GM19099 (cell line): Measurements from ENCODE around the gene ZNF687.

Experiments used
- POLR2A ChIP-seq: IDR thresholded peaks from 3 replicates; pipeline ENCODE4 v1.6.1; 2011; ENCODE audit warnings: low read depth; ENCODE audit not compliant: insufficient read length; ENCODE audit errors: extremely low read depth

ZNF687 gene

DNA sequence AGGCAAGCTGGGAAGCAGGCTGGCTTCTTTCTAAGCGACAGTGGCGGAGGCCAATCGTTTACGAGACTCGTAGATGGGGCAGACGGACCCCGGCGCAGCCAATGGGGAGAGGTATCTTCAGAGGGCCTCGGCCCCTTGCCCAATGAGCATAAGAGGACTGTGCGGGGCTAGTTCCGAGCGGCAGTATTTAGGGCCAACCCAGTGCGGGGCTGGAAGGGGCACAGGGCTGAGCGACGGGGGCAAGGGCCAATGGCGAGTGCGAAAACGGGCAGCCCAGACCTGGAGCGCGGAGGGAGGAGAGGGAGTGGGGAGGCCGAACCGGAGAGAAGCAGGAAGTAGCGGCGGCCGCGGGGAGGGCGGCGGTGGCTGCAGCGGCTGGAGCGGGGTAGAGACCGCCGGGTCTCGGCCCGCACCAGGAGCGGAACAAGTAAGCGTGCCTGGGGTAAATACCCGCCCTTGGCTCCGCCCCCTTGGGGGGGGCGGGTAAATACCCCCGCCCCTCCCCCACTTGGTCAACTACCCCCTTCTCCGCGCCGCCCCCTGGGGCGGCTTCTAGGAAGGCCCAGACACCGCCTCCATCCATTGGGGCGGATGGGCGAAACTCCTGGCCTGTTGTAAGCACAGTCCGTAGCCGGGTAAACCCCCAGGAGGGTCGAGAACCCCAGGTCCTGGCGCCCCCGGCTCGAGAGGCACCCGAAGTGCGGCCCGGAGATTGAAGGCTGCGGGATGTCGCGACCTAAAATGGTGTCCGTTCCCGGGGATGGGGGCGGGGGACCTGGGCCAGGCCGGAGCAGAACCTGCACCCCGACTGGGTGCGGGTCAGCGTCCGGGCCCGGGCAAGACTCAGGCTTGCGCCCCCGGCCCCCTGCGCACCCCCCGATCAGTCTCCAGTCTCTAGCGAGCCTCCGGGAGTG lies at the start of gene ZNF687:
ZNF687 (plus strand) TSS at position 331 of the 914 bp plus-strand sequence. CDS start 3,993 bp downstream, outside the sequence.
- peak; percentile 71 for TF ChIP-seq POLR2A

GRCh38 chr1:151235235-151235634 lies 46.9 kb upstream of the ZNF687 start:
- TF ChIP-seq POLR2A, result no peak

GRCh38 chr1:151237678-151238466 lies 44.2 kb upstream of the ZNF687 start:
- TF ChIP-seq POLR2A, result no peak

- TF ChIP-seq POLR2A, result no peak
These were observed 43.7 kb upstream of the ZNF687 start for GRCh38 chr1:151238467-151238739.

DNA sequence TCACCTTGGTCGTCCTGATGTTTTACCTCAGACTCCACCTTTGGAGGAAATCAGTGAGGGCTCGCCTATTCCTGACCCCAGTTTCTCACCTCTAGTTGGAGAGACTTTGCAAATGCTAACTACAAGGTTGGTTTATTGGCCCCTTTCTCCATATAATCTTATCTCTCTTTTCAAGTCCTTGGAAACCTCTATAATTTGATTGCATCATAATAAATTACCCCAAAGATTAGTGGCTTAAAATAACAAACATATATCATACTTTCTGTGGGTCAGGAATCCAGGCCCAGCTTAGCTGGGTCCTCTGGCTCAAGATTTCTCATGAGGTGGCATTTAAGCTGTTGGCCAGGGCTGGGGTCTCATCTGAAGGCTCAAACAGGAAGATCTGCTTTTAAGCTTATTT lies 39.7 kb upstream of the ZNF687 start:
- TF ChIP-seq POLR2A, result no peak

DNA sequence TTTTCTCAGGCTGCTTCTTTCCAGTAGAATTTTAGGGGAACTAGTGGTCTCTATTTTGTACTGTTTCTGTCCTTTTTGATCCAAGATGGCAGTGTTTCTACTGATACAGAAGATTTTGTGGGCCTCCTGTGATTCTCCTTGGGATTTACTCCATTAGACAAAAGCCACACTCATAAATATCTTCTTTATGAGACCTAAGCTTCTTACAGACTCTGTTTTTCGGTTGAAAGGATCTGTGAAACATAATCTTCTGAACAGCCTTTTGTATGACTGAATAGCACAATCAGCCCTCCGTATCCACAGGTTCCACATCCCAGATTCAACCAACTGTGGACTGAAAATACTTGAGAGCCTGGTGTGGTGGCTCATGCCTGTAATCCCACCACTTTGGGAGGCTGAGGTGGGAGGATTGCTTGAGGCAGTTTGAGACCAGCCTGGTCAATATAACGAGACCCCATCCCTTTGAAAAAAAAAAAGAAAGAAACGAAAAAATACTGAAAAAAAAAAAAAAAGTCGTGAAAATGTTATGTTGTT lies 38.3 kb upstream of the ZNF687 start:
- no peak for TF ChIP-seq POLR2A

GRCh38 chr1:151246786-151247185 lies 35.3 kb upstream of the ZNF687 start:
- TF ChIP-seq POLR2A, result no peak

DNA sequence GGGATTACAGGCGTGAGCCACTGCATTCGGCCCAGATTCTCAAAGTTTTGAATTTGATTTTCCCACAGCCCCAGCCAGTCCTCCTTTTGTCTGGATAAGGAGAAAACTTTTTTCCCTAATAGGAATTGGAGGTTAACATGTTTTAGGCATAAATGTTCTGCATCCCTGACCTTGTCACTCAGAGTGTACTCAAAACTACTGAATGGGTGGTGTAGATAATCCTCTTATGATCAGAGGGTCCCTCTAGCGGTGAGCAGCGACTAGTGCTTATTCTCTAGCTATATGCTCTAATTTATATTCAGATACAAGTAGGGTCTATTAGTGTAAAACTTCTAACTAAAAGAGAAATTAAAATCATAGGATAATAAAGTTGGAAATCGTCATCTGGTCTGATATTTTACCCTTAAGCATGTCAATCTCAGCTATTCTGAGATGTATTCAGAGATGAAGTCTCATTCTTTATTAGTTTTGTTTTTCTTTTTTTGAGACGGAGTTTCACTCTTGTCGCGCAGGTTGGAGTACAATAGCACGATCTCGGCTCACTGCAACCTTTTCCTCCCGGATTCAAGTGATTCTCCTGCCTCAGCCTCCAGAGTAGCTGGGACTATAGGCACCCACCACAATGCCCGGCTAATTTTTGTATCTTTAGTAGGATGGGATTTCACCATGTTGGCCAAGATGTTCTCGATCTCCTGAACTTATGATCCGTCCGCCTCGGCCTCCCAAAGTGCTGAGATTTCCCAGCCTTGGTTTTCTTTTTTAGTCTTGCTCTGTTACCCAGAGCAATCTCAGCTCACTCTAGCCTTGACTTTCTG lies 30.2 kb upstream of the ZNF687 start:
- TF ChIP-seq POLR2A, result no peak

DNA sequence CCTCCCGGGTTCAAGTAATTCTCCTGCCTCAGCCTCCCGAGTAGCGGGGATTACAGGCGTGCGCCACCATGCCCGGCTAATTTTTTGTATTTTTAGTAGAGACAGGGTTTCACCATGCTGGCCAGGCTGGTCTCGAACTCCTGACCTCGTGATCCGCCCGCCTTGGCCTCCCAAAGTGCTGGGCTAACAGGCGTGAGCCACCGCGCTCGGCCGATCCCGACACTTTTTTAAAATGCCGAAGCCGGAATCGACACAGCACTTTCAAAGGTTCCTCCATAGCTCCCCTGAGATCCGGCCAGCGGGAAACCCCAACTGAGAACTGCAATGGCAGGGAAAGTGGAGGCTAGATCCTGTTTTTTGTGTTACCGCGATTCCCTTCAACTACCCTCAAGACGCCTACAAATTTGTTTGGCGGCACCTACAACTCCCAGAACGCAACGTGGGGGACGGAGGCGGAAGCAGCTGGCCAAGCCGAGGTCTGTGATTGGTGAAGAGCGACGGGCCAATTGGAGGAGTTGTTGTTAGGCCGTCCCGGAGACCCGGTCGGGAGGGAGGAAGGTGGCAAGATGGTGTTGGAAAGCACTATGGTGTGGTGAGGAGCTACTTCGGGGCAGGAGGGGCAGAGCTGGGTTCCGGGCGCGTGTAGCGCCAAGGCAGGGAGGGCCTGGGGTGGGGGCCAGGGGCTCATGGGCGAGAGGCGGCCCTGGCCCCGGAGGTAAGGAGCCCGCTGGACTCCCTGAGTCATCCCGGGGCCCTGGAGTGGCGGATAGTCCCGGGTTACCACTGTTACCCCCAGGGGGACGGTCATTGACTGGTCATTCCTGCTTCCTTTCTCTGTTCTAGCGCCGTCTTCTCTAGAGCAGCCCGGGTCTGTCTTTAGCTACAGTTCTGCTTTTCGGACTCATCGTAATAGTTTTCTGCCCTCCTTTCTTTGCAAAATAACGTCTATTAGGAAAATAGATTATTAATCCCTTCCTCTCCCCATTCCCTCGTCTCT lies 27.6 kb upstream of the ZNF687 start, which contains the start of gene PSMD4:
PSMD4 (plus strand) TSS at position 518 of the 997 bp plus-strand sequence; CDS start at position 567, 49 bp downstream.
- TF ChIP-seq POLR2A, result peak; percentile 91

- TF ChIP-seq POLR2A, result no peak
These were observed 26.7 kb upstream of the ZNF687 start for GRCh38 chr1:151255381-151255780.

DNA sequence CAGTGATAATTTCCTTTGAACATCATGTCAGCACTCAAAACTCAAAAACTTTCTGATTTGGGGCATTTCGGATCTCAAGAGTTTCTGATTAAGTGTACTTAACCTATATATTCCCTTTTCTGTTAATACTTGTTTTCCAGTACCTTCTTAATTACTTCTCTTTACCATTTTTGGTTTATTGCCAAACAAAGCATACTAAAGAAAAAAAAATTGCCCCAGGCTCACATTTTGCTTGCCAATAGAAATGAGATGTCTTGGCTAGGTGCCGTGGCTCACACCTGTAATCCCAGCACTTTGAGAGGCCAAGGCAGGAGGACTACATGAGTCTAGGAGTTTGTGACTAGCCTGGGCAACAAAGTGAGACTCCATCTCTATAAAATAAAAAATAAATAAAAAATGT lies 22.7 kb upstream of the ZNF687 start:
- no peak for TF ChIP-seq POLR2A

DNA sequence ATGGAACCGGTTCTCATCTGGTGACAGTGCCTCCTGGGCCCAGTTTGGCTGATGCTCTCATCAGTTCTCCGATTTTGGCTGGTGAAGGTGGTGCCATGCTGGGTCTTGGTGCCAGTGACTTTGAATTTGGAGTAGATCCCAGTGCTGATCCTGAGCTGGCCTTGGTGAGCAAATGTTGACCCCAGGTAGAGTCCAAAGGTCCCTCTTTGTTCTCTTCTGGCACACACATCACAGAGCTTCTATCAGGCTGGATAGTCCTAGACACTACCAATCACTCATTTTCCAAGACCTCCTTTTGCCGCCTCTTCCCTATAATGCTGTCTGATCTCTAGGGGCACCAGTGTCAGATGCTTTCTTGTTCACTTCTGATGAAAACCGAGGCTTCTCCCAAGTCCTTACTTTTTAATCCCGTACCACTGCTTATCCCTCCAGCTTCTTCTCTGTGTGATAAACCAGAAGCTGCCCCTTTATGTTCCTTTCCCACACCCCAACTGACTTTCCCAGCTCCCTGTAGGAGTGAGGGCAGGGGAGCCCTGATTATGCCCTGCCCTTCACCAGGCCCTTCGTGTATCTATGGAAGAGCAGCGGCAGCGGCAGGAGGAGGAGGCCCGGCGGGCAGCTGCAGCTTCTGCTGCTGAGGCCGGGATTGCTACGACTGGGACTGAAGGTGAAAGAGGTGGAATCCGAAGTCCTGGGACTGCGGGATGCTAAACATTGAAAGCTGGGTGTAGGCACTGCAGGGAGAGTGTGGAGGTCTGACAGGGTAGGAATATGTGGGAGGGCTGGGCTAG lies 16.5 kb upstream of the ZNF687 start:
- no peak for TF ChIP-seq POLR2A

DNA sequence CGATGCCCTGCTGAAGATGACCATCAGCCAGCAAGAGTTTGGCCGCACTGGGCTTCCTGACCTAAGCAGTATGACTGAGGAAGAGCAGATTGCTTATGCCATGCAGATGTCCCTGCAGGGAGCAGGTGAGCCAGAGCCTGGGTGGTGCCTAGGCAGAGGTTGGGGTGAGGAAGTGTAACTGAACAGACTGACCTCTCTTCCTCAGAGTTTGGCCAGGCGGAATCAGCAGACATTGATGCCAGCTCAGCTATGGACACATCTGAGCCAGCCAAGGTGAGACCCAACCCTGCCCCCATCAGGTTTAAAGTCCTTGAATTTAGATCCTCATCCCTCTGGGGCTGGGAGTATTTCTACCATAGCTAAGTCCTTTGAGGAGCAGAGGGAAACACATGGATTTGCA lies 15.8 kb upstream of the ZNF687 start:
- no peak for TF ChIP-seq POLR2A
